ENCODE data around the gene PIGQ. TPM values are rescaled to one million over a fixed set of nuclear protein-coding genes. Genes with fewer than 3 reads are reported as not detected.

Gene PIGQ
- polyA plus RNA-seq, 2 of the 4 experiments (the other 2 are of a cell fraction): 13.2 to 31.2 TPM

DNA sequence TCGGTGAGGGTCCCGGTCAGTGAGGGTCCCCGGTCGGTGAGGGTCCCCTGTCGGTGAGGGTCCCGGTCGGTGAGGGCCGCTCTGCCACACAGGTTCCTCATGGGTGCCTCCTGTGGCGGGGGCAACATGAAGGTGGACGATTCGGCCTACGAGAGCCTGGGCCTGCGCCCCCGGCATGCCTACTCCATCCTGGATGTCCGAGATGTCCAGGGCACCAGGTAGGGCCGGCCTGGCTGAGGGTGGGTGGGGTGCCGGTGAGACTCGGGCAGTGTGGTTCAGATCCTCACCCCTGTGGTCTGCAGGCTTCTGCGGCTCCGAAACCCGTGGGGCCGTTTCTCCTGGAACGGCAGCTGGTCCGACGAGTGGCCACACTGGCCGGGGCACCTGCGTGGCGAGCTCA, 18.6 kb upstream of the PIGQ start:
- no peak for ATAC-seq
- POLR2A ChIA-PET: no interaction called here
- 93% methylated on average over 25 of the region's 28 CpGs for WGBS (ENCODE audit: missing lambda C conversion rate)
- CTCF ChIA-PET: interaction anchor here (1.6 kb wide), 1 partner anchor 12 kb away, joined by 4 read pairs; no protein-coding TSS in a partner anchor
- H3K27ac ChIP-seq: no peak overlapping the region
- H3K4me2 ChIP-seq: no peak overlapping the region
- DNase-seq (ENCODE audit: low read depth in 1 of 2, low spot score in 1 of 2): no peak
- TF ChIP-seq RAD21 (conservative IDR thresholded peaks at IDR 0.05 in 1 of 2, IDR thresholded peaks at IDR 0.05 in 1 of 2) (no peak), JUNB (IDR thresholded peaks at IDR 0.05) (no peak), NR3C1 (IDR thresholded peaks at IDR 0.05) (no peak), POLR2A (IDR thresholded peaks at IDR 0.05; ENCODE audit: low read length) (no peak)
- H3K9me3 ChIP-seq: no peaks in the 10 kb centered on the region
- FAIRE-seq: no peak
- H3K4me1 ChIP-seq: 0 out of 3 replicates have a peak, but pooled peaks cover 2% of the 10 kb centered on the region
- H3K4me3 ChIP-seq: no peak overlapping the region

DNA sequence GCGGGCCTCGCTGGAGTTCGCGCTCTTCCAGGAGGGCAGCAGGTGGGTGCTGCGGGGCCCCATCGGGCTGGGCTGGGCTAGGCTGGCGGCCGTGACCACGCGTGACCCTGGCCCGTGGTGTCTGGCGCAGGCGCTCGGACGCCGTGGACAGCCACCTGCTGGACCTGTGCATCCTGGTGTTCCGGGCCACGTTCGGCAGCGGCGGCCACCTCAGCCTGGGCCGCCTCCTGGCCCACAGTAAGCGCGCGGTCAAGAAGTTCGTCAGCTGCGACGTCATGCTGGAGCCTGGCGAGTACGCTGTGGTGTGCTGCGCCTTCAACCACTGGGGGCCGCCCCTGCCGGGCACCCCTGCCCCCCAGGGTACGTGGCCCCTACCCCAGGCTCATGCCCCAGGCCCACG, 17.6 kb upstream of the PIGQ start:
- no peak overlapping the region for H3K27ac ChIP-seq
- WGBS (ENCODE audit: missing lambda C conversion rate): 95% methylated on average over 22 of the region's 35 CpGs
- TF ChIP-seq, protein P1, sequence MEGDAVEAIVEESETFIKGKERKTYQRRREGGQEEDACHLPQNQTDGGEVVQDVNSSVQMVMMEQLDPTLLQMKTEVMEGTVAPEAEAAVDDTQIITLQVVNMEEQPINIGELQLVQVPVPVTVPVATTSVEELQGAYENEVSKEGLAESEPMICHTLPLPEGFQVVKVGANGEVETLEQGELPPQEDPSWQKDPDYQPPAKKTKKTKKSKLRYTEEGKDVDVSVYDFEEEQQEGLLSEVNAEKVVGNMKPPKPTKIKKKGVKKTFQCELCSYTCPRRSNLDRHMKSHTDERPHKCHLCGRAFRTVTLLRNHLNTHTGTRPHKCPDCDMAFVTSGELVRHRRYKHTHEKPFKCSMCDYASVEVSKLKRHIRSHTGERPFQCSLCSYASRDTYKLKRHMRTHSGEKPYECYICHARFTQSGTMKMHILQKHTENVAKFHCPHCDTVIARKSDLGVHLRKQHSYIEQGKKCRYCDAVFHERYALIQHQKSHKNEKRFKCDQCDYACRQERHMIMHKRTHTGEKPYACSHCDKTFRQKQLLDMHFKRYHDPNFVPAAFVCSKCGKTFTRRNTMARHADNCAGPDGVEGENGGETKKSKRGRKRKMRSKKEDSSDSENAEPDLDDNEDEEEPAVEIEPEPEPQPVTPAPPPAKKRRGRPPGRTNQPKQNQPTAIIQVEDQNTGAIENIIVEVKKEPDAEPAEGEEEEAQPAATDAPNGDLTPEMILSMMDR (IDR thresholded peaks at IDR 0.05): no peak
- TF ChIP-seq NR3C1 (IDR thresholded peaks at IDR 0.05): no peak
- TF ChIP-seq ZNF302 (CRISPR knock-in tag; IDR thresholded peaks at IDR 0.05): no peak
- TF ChIP-seq NFE2L2 (conservative IDR thresholded peaks at IDR 0.05; ENCODE audit: low read length): no peak
- TF ChIP-seq MAFK (IDR thresholded peaks at IDR 0.05; ENCODE audit: partially characterized antibody): no peak
- DNase-seq (ENCODE audit: low read depth in 1 of 2, low spot score in 1 of 2) (no peak), FAIRE-seq (no peak), ATAC-seq (no peak)
- H3K9me3 ChIP-seq: no peaks in the 10 kb centered on the region
- H3K4me3 ChIP-seq: no peak overlapping the region
- ChIA-PET POLR2A (no interaction called here), CTCF (interaction anchor here (1.0 to 1.6 kb wide), 2 partner anchors 13 to 15 kb away, joined by 3 to 4 read pairs; no protein-coding TSS in a partner anchor)
- no peak overlapping the region for H3K4me2 ChIP-seq
- H3K4me1 ChIP-seq: 0 out of 3 replicates have a peak, but pooled peaks cover under 1% of the 10 kb centered on the region

DNA sequence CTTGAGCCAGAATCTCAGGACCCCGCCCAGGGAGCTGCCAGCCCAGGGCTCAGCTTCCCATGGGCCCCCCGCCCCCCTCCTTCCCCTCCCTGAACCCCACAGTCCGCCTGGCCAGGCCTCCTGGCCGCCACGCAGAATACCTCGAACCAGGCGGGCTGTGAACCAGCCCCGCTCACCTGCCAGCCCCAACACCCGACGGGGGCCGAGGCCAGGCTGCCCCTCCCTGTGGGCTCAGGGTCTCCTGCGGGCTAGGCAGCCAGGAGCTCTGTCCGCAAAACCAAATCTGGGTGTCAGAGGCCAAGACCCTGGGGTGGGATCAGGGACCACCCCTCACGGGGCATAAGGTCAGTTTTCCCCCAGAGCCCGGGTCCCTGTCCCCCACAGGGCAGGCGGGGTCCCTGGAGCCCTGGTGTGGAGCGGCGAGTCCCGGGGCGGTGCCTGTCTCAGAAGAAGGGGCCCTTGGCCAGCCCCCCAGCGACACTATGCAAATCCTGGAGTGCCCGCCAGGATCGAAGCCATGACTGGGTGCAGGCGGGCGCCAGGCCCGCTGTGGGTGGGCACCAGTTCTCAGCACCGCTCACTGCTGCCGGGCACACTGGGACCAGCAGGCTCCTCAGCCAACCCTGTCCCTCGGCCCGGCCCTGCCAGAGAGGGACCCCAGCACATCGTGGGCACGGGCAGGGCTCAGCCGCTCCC, 16.0 kb upstream of the PIGQ start:
- 90% methylated on average over 8 of the region's 33 CpGs for WGBS (ENCODE audit: missing lambda C conversion rate)
- Histone ChIP-seq H3K9me3 (no peaks in the 10 kb centered on the region), H3K4me3 (no peak overlapping the region), H3K4me2 (no peak overlapping the region), H3K27ac (no peak overlapping the region), H3K4me1 (no peaks in the 10 kb centered on the region)
- ATAC-seq (no peak; a peak in 1 of 6 replicates), FAIRE-seq (no peak), DNase-seq (ENCODE audit: low read depth in 1 of 2, low spot score in 1 of 2) (no peak)
- ChIA-PET CTCF (interaction anchor here (1.0 to 1.4 kb wide), 2 partner anchors 25 to 114 kb away, joined by 3 to 4 read pairs; no protein-coding TSS in a partner anchor), POLR2A (no interaction called here)
- TF ChIP-seq MAZ (IDR thresholded peaks at IDR 0.05; ENCODE audit: borderline replicate concordance, low read depth, low read length) (no peak), HOXA7 (CRISPR knock-in tag; IDR thresholded peaks at IDR 0.05) (no peak), FOSL2 (IDR thresholded peaks at IDR 0.05) (no peak), FOSL2 (CRISPR knock-in tag; IDR thresholded peaks at IDR 0.05) (no peak), RFX5 (IDR thresholded peaks at IDR 0.05) (no peak), FOXS1 (CRISPR knock-in tag; IDR thresholded peaks at IDR 0.05) (no peak), EP300 (IDR thresholded peaks at IDR 0.05) (no peak), SREBF2 (IDR thresholded peaks at IDR 0.05) (no peak), JUNB (IDR thresholded peaks at IDR 0.05) (no peak), ZC3H11A (IDR thresholded peaks at IDR 0.05) (no peak), CBX8 (IDR thresholded peaks at IDR 0.05) (no peak), TP53 (CRISPR knock-in tag; IDR thresholded peaks at IDR 0.05) (no peak), JUN (IDR thresholded peaks at IDR 0.05) (no peak), TFCP2L1 (CRISPR knock-in tag; IDR thresholded peaks at IDR 0.05) (no peak)
- TF ChIP-seq, protein P2, sequence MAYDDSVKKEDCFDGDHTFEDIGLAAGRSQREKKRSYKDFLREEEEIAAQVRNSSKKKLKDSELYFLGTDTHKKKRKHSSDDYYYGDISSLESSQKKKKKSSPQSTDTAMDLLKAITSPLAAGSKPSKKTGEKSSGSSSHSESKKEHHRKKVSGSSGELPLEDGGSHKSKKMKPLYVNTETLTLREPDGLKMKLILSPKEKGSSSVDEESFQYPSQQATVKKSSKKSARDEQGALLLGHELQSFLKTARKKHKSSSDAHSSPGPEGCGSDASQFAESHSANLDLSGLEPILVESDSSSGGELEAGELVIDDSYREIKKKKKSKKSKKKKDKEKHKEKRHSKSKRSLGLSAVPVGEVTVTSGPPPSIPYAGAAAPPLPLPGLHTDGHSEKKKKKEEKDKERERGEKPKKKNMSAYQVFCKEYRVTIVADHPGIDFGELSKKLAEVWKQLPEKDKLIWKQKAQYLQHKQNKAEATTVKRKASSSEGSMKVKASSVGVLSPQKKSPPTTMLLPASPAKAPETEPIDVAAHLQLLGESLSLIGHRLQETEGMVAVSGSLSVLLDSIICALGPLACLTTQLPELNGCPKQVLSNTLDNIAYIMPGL (CRISPR knock-in tag; IDR thresholded peaks at IDR 0.05; ENCODE audit: borderline replicate concordance): no peak
- TF ChIP-seq, protein P3, sequence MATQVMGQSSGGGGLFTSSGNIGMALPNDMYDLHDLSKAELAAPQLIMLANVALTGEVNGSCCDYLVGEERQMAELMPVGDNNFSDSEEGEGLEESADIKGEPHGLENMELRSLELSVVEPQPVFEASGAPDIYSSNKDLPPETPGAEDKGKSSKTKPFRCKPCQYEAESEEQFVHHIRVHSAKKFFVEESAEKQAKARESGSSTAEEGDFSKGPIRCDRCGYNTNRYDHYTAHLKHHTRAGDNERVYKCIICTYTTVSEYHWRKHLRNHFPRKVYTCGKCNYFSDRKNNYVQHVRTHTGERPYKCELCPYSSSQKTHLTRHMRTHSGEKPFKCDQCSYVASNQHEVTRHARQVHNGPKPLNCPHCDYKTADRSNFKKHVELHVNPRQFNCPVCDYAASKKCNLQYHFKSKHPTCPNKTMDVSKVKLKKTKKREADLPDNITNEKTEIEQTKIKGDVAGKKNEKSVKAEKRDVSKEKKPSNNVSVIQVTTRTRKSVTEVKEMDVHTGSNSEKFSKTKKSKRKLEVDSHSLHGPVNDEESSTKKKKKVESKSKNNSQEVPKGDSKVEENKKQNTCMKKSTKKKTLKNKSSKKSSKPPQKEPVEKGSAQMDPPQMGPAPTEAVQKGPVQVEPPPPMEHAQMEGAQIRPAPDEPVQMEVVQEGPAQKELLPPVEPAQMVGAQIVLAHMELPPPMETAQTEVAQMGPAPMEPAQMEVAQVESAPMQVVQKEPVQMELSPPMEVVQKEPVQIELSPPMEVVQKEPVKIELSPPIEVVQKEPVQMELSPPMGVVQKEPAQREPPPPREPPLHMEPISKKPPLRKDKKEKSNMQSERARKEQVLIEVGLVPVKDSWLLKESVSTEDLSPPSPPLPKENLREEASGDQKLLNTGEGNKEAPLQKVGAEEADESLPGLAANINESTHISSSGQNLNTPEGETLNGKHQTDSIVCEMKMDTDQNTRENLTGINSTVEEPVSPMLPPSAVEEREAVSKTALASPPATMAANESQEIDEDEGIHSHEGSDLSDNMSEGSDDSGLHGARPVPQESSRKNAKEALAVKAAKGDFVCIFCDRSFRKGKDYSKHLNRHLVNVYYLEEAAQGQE (IDR thresholded peaks at IDR 0.05): no peak
- TF ChIP-seq, protein P4, sequence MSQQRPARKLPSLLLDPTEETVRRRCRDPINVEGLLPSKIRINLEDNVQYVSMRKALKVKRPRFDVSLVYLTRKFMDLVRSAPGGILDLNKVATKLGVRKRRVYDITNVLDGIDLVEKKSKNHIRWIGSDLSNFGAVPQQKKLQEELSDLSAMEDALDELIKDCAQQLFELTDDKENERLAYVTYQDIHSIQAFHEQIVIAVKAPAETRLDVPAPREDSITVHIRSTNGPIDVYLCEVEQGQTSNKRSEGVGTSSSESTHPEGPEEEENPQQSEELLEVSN (IDR thresholded peaks at IDR 0.05; ENCODE audit: borderline replicate concordance, low read depth): no peak
- TF ChIP-seq, protein P5, sequence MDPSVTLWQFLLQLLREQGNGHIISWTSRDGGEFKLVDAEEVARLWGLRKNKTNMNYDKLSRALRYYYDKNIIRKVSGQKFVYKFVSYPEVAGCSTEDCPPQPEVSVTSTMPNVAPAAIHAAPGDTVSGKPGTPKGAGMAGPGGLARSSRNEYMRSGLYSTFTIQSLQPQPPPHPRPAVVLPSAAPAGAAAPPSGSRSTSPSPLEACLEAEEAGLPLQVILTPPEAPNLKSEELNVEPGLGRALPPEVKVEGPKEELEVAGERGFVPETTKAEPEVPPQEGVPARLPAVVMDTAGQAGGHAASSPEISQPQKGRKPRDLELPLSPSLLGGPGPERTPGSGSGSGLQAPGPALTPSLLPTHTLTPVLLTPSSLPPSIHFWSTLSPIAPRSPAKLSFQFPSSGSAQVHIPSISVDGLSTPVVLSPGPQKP (IDR thresholded peaks at IDR 0.05; ENCODE audit: low read depth, low read length): no peak
- TF ChIP-seq, protein P6, sequence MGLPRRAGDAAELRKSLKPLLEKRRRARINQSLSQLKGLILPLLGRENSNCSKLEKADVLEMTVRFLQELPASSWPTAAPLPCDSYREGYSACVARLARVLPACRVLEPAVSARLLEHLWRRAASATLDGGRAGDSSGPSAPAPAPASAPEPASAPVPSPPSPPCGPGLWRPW (IDR thresholded peaks at IDR 0.05): no peak
